ENCODE results near the gene XPR1.
A peak's percentile ranks its signal among the peaks of the same experiment; 100 is the strongest.

XPR1 gene

GRCh38 chr1:180916771-180917170, 284.9 kb downstream of the XPR1 start:
- no peak for DNase-seq (ENCODE audit: low spot score)

- DNase-seq (ENCODE audit: low spot score): no peak
These were observed 285.7 kb downstream of the XPR1 start for GRCh38 chr1:180917306-180918065.

GRCh38 chr1:180918519-180918918, 286.7 kb downstream of the XPR1 start:
- no peak for DNase-seq (ENCODE audit: low spot score)

GRCh38 chr1:180919183-180919700, 287.4 kb downstream of the XPR1 start:
- DNase-seq (ENCODE audit: low spot score): no peak

GRCh38 chr1:180920193-180920592, 288.4 kb downstream of the XPR1 start:
- no peak for DNase-seq (ENCODE audit: low spot score)

- no peak for DNase-seq (ENCODE audit: low spot score)
These were observed 288.9 kb downstream of the XPR1 start for GRCh38 chr1:180920702-180921101.

- no peak for DNase-seq (ENCODE audit: low spot score)
These were observed 289.6 kb downstream of the XPR1 start for GRCh38 chr1:180921386-180921785.

- no peak for DNase-seq (ENCODE audit: low spot score)
These were observed 290.2 kb downstream of the XPR1 start for GRCh38 chr1:180921891-180922630.

- no peak for DNase-seq (ENCODE audit: low spot score)
These were observed 290.8 kb downstream of the XPR1 start for GRCh38 chr1:180922631-180923015.

- DNase-seq (ENCODE audit: low spot score): no peak
These were observed 291.4 kb downstream of the XPR1 start for GRCh38 chr1:180923021-180923841.

- no peak for DNase-seq (ENCODE audit: low spot score)
These were observed 292.1 kb downstream of the XPR1 start for GRCh38 chr1:180923887-180924286.

GRCh38 chr1:180924939-180925338, 293.1 kb downstream of the XPR1 start:
- no peak for DNase-seq (ENCODE audit: low spot score)

- DNase-seq (ENCODE audit: low spot score): peak; percentile 88
These were observed 293.7 kb downstream of the XPR1 start for GRCh38 chr1:180925471-180926051.

- DNase-seq (ENCODE audit: low spot score): peak; percentile 81
These were observed 294.6 kb downstream of the XPR1 start for GRCh38 chr1:180926164-180926981.

GRCh38 chr1:180927348-180927747, 295.5 kb downstream of the XPR1 start:
- DNase-seq (ENCODE audit: low spot score): peak; percentile 61

- peak; percentile 65 for DNase-seq (ENCODE audit: low spot score)
These were observed 296.0 kb downstream of the XPR1 start for GRCh38 chr1:180927841-180928240.

- no peak for DNase-seq (ENCODE audit: low spot score)
These were observed 296.8 kb downstream of the XPR1 start for GRCh38 chr1:180928331-180929230.

GRCh38 chr1:180929389-180929788, 297.6 kb downstream of the XPR1 start:
- DNase-seq (ENCODE audit: low spot score): no peak

- DNase-seq (ENCODE audit: low spot score): no peak
These were observed 298.9 kb downstream of the XPR1 start for GRCh38 chr1:180930687-180931086.

- no peak for DNase-seq (ENCODE audit: low spot score)
These were observed 299.7 kb downstream of the XPR1 start for GRCh38 chr1:180931529-180931928.

All from pons (tissue), 1 donor.